SK-N-SH treated with all-trans-retinoic acid at 6 μM for 48 hours (cell line): ENCODE results near the gene LAMP5.

Experiments used
- ATAC-seq: fragments of 200-7000 bp; cut with Tn5 transposase; 3 replicates; pipeline ENCODE4 v1.9.1; 2020; ENCODE audit warnings: mild to moderate bottlenecking, moderate library complexity
- ARNTL ChIP-seq: fragments of 450-650 bp; formaldehyde crosslinking; IDR thresholded peaks from 2 replicates; pipeline ENCODE4 v1.5.0; 2020; ENCODE audit warnings: low read depth, mild to moderate bottlenecking, moderate library complexity, borderline replicate concordance
- BACH2 ChIP-seq: fragments of 250-450 bp; sonication (Bioruptor Pico); IDR thresholded peaks from 2 replicates; pipeline ENCODE4 v1.9.0; 2021; ENCODE audit warnings: mild to moderate bottlenecking, borderline replicate concordance
- CSDC2 ChIP-seq: fragments of 250-450 bp; sonication (Bioruptor Pico); IDR thresholded peaks from 2 replicates; pipeline ENCODE4 v1.5.0; 2020; ENCODE audit warnings: mild to moderate bottlenecking, moderate library complexity
- ESRRG ChIP-seq: fragments of 250-450 bp; sonication (Bioruptor Pico); IDR thresholded peaks from 2 replicates; pipeline ENCODE4 v1.6.1; 2021; ENCODE audit warnings: mild to moderate bottlenecking
- ISL1 ChIP-seq: fragments of 250-450 bp; sonication (Bioruptor Pico); IDR thresholded peaks from 2 replicates; pipeline ENCODE4 v2.1.2; 2022; ENCODE audit warnings: mild to moderate bottlenecking, moderate library complexity
- PPARA ChIP-seq: fragments of 250-450 bp; sonication (Bioruptor Pico); IDR thresholded peaks from 2 replicates; pipeline ENCODE4 v1.5.0; 2020; ENCODE audit warnings: mild to moderate bottlenecking, borderline replicate concordance
- RARB ChIP-seq: fragments of 250-450 bp; sonication (Bioruptor Pico); IDR thresholded peaks from 2 replicates; pipeline ENCODE4 v1.8.0; 2021; ENCODE audit warnings: mild to moderate bottlenecking, moderate library complexity
- SNAI2 ChIP-seq: fragments of 250-450 bp; sonication (Bioruptor Pico); IDR thresholded peaks from 2 replicates; pipeline ENCODE4 v1.5.0; 2020; ENCODE audit warnings: mild to moderate bottlenecking, moderate library complexity
- TCF4 ChIP-seq: fragments of 250-450 bp; sonication (Bioruptor Pico); IDR thresholded peaks from 2 replicates; pipeline ENCODE4 v1.8.0; 2021; ENCODE audit warnings: mild to moderate bottlenecking, moderate library complexity, borderline replicate concordance
- TOX ChIP-seq: fragments of 250-450 bp; sonication (Bioruptor Pico); IDR thresholded peaks from 2 replicates; pipeline ENCODE4 v1.8.0; 2021; ENCODE audit warnings: mild to moderate bottlenecking, moderate library complexity, borderline replicate concordance
- ZC3H10 ChIP-seq: fragments of 250-450 bp; sonication (Bioruptor Pico); IDR thresholded peaks from 2 replicates; pipeline ENCODE4 v1.5.1; 2021; ENCODE audit warnings: mild to moderate bottlenecking, moderate library complexity
- ZFP3 ChIP-seq: fragments of 250-450 bp; sonication (Bioruptor Pico); IDR thresholded peaks from 2 replicates; pipeline ENCODE4 v1.5.0; 2020; ENCODE audit warnings: mild to moderate bottlenecking, moderate library complexity
- ZFP30 ChIP-seq: fragments of 450-650 bp; formaldehyde crosslinking; IDR thresholded peaks from 2 replicates; pipeline ENCODE4 v1.5.0; 2022; ENCODE audit warnings: mild to moderate bottlenecking, moderate library complexity
- ZNF565 ChIP-seq: fragments of 450-650 bp; formaldehyde crosslinking; conservative IDR thresholded peaks from 2 replicates; pipeline ENCODE4 v1.5.0; 2020; ENCODE audit warnings: low read depth, mild to moderate bottlenecking, moderate library complexity
- ZNF70 ChIP-seq: fragments of 450-650 bp; formaldehyde crosslinking; IDR thresholded peaks from 2 replicates; pipeline ENCODE4 v1.5.0; 2020; ENCODE audit warnings: mild to moderate bottlenecking, moderate library complexity
- TF ChIP-seq, protein P1 (sequence below): fragments of 250-450 bp; sonication (Bioruptor Pico); IDR thresholded peaks from 2 replicates; pipeline ENCODE4 v1.5.0; 2020; ENCODE audit warnings: mild to moderate bottlenecking, moderate library complexity
- TF ChIP-seq, protein P2 (sequence below): fragments of 250-450 bp; sonication (Bioruptor Pico); IDR thresholded peaks from 2 replicates; pipeline ENCODE4 v1.8.0; 2021; ENCODE audit warnings: low read depth, mild to moderate bottlenecking, moderate library complexity, borderline replicate concordance
- TF ChIP-seq, protein P3 (sequence below): fragments of 250-450 bp; sonication (Bioruptor Pico); IDR thresholded peaks from 2 replicates; pipeline ENCODE4 v1.5.1; 2021; ENCODE audit warnings: mild to moderate bottlenecking, moderate library complexity
- TF ChIP-seq, protein P4 (sequence below): fragments of 250-450 bp; sonication (Bioruptor Pico); IDR thresholded peaks from 2 replicates; pipeline ENCODE4 v1.8.0; 2020; ENCODE audit warnings: mild to moderate bottlenecking, moderate library complexity, borderline replicate concordance
- TF ChIP-seq, protein P5 (sequence below): fragments of 250-450 bp; sonication (Bioruptor Pico); IDR thresholded peaks from 2 replicates; pipeline ENCODE4 v1.5.1; 2020; ENCODE audit warnings: low read depth, mild to moderate bottlenecking, moderate library complexity

The LAMP5 gene

DNA sequence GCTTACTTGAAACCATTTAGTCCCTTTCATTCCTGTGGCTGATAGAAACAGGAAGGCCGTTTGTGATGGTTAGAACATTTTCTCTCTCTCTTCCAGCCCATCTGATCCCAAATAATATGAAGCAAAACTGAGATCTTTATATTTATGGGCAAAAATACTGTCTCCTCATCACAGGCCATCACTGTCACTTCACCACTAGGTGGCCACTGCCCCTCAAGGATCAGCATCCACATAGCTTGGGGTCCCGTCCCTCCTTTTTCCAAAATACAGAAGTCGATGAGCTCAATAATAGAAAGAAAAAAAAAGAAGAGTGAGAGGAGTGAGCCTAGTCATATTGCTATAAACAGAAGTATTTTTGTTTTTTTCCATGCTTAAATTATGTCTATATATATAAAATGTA lies 46.4 kb upstream of the LAMP5 start (continued):
- TF ChIP-seq, protein P1, sequence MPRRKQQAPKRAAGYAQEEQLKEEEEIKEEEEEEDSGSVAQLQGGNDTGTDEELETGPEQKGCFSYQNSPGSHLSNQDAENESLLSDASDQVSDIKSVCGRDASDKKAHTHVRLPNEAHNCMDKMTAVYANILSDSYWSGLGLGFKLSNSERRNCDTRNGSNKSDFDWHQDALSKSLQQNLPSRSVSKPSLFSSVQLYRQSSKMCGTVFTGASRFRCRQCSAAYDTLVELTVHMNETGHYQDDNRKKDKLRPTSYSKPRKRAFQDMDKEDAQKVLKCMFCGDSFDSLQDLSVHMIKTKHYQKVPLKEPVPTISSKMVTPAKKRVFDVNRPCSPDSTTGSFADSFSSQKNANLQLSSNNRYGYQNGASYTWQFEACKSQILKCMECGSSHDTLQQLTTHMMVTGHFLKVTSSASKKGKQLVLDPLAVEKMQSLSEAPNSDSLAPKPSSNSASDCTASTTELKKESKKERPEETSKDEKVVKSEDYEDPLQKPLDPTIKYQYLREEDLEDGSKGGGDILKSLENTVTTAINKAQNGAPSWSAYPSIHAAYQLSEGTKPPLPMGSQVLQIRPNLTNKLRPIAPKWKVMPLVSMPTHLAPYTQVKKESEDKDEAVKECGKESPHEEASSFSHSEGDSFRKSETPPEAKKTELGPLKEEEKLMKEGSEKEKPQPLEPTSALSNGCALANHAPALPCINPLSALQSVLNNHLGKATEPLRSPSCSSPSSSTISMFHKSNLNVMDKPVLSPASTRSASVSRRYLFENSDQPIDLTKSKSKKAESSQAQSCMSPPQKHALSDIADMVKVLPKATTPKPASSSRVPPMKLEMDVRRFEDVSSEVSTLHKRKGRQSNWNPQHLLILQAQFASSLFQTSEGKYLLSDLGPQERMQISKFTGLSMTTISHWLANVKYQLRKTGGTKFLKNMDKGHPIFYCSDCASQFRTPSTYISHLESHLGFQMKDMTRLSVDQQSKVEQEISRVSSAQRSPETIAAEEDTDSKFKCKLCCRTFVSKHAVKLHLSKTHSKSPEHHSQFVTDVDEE (CRISPR knock-in tag) = no peak
- TF ChIP-seq SNAI2 (CRISPR knock-in tag) (no peak), RARB (no peak), CSDC2 (CRISPR knock-in tag) (no peak)
- TF ChIP-seq, protein P2, sequence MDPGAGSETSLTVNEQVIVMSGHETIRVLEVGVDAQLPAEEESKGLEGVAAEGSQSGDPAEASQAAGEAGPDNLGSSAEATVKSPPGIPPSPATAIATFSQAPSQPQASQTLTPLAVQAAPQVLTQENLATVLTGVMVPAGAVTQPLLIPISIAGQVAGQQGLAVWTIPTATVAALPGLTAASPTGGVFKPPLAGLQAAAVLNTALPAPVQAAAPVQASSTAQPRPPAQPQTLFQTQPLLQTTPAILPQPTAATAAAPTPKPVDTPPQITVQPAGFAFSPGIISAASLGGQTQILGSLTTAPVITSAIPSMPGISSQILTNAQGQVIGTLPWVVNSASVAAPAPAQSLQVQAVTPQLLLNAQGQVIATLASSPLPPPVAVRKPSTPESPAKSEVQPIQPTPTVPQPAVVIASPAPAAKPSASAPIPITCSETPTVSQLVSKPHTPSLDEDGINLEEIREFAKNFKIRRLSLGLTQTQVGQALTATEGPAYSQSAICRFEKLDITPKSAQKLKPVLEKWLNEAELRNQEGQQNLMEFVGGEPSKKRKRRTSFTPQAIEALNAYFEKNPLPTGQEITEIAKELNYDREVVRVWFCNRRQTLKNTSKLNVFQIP (CRISPR knock-in tag) = no peak

DNA sequence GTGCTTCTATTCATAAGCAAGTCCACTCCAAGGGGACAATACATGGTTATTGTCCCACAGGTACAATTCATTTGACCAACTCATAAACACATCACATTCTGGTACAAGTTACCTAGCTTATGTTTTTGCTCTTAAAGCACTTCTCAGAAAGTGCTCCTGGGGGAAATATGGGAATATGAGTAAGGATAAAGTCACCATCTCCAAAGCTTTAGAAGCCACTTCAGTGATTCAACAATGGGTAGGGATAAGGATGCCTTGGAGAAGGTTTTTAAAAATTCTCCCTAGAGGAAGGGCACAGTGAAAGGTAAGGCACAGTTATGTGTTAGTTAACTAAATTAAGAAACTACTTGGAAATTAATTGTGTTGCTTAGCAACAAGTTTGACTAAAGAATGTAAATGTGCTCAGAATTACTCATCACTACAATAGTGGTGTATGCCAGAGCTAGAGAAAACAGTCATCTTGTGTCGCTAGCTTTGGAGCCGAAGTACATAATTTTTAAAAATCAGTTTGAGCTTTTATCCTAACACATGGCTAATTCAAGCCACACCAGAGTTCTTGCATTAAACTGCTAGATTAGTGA lies 39.5 kb upstream of the LAMP5 start:
- ATAC-seq = peak; percentile 89
- TF ChIP-seq PPARA (CRISPR knock-in tag) (no peak), TOX (CRISPR knock-in tag) (no peak), ZFP30 (CRISPR knock-in tag) (no peak), ZFP3 (no peak), TCF4 (CRISPR knock-in tag) (no peak), ARNTL (no peak), ZNF70 (CRISPR knock-in tag) (no peak), ZNF565 (CRISPR knock-in tag) (no peak), ESRRG (CRISPR knock-in tag) (no peak), RARB (no peak), ZC3H10 (CRISPR knock-in tag) (no peak), BACH2 (no peak), CSDC2 (CRISPR knock-in tag) (no peak), ISL1 (CRISPR knock-in tag) (no peak)
- TF ChIP-seq, protein P1 (CRISPR knock-in tag) = no peak
- TF ChIP-seq, protein P3, sequence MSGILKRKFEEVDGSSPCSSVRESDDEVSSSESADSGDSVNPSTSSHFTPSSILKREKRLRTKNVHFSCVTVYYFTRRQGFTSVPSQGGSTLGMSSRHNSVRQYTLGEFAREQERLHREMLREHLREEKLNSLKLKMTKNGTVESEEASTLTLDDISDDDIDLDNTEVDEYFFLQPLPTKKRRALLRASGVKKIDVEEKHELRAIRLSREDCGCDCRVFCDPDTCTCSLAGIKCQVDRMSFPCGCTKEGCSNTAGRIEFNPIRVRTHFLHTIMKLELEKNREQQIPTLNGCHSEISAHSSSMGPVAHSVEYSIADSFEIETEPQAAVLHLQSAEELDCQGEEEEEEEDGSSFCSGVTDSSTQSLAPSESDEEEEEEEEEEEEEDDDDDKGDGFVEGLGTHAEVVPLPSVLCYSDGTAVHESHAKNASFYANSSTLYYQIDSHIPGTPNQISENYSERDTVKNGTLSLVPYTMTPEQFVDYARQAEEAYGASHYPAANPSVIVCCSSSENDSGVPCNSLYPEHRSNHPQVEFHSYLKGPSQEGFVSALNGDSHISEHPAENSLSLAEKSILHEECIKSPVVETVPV (CRISPR knock-in tag) = no peak
- TF ChIP-seq, protein P4, sequence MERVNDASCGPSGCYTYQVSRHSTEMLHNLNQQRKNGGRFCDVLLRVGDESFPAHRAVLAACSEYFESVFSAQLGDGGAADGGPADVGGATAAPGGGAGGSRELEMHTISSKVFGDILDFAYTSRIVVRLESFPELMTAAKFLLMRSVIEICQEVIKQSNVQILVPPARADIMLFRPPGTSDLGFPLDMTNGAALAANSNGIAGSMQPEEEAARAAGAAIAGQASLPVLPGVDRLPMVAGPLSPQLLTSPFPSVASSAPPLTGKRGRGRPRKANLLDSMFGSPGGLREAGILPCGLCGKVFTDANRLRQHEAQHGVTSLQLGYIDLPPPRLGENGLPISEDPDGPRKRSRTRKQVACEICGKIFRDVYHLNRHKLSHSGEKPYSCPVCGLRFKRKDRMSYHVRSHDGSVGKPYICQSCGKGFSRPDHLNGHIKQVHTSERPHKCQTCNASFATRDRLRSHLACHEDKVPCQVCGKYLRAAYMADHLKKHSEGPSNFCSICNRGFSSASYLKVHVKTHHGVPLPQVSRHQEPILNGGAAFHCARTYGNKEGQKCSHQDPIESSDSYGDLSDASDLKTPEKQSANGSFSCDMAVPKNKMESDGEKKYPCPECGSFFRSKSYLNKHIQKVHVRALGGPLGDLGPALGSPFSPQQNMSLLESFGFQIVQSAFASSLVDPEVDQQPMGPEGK (CRISPR knock-in tag) = no peak
- TF ChIP-seq, protein P2 (CRISPR knock-in tag) = no peak
- TF ChIP-seq, protein P5, sequence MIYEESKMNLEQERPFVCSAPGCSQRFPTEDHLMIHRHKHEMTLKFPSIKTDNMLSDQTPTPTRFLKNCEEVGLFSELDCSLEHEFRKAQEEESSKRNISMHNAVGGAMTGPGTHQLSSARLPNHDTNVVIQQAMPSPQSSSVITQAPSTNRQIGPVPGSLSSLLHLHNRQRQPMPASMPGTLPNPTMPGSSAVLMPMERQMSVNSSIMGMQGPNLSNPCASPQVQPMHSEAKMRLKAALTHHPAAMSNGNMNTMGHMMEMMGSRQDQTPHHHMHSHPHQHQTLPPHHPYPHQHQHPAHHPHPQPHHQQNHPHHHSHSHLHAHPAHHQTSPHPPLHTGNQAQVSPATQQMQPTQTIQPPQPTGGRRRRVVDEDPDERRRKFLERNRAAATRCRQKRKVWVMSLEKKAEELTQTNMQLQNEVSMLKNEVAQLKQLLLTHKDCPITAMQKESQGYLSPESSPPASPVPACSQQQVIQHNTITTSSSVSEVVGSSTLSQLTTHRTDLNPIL = no peak
- TF ChIP-seq, all 23 proteins: peak for 0
